Ishikawa (cell line): ENCODE measurements around the gene EFS.

ENCODE experiments used
- CEBPB ChIP-seq: IDR thresholded peaks from 2 replicates; pipeline ENCODE4 v1.6.1; 2012
- CREB1 ChIP-seq: IDR thresholded peaks from 2 replicates; pipeline ENCODE4 v1.6.1; 2012; ENCODE audit warnings: low read depth
- EGR1 ChIP-seq: IDR thresholded peaks from 2 replicates; pipeline ENCODE4 v1.6.1; 2012
- EP300 ChIP-seq: IDR thresholded peaks from 2 replicates; pipeline ENCODE4 v1.6.1; 2012; ENCODE audit warnings: borderline replicate concordance
- FOXM1 ChIP-seq: IDR thresholded peaks from 2 replicates; pipeline ENCODE4 v1.6.1; 2012; ENCODE audit warnings: low read depth, borderline replicate concordance
- MAX ChIP-seq: IDR thresholded peaks from 2 replicates; pipeline ENCODE4 v1.6.1; 2012
- NFIC ChIP-seq: IDR thresholded peaks from 2 replicates; pipeline ENCODE4 v1.6.1; 2012
- RAD21 ChIP-seq: IDR thresholded peaks from 2 replicates; pipeline ENCODE4 v1.6.1; 2012; ENCODE audit warnings: low read depth
- REST ChIP-seq: IDR thresholded peaks from 2 replicates; pipeline ENCODE4 v1.6.1; 2012; ENCODE audit warnings: low read depth, mild to moderate bottlenecking
- TAF1 ChIP-seq: IDR thresholded peaks from 2 replicates; pipeline ENCODE4 v1.6.1; 2012; ENCODE audit warnings: low read depth, mild to moderate bottlenecking
- TCF12 ChIP-seq: IDR thresholded peaks from 2 replicates; pipeline ENCODE4 v1.6.1; 2012; ENCODE audit warnings: low read depth
- TEAD4 ChIP-seq: IDR thresholded peaks from 2 replicates; pipeline ENCODE4 v1.6.1; 2012
- USF1 ChIP-seq: IDR thresholded peaks from 2 replicates; pipeline ENCODE4 v1.6.1; 2012
- YY1 ChIP-seq: IDR thresholded peaks from 2 replicates; pipeline ENCODE4 v1.6.1; 2012; ENCODE audit warnings: low read depth
- ZBTB7A ChIP-seq: IDR thresholded peaks from 2 replicates; pipeline ENCODE4 v1.6.1; 2012; ENCODE audit warnings: low read depth

Gene EFS

GRCh38 chr14:23377198-23377550 is 12.2 kb upstream of the EFS start:
- TF ChIP-seq CEBPB (no peak), MAX (no peak), TAF1 (no peak), TCF12 (no peak), RAD21 (no peak), FOXM1 (no peak), USF1 (no peak)

- no peak for TF ChIP-seq TEAD4
- TF ChIP-seq ZBTB7A: no peak
Observed at GRCh38 chr14:23376482-23377197, 11.7 kb upstream of the EFS start, which contains the start of gene CMTM5. Gene CMTM5, plus strand, starts transcription at chr14:23377046. Its CDS starts 206 bp downstream, at chr14:23377252.

- no peak for TF ChIP-seq CREB1
- no peak for TF ChIP-seq YY1
- no peak for TF ChIP-seq ZBTB7A
- no peak for TF ChIP-seq TCF12
- no peak for TF ChIP-seq TAF1
- no peak for TF ChIP-seq EGR1
- TF ChIP-seq MAX: no peak
- TF ChIP-seq TEAD4: no peak
- no peak for TF ChIP-seq USF1
- TF ChIP-seq FOXM1: no peak
Observed at GRCh38 chr14:23375527-23376251, 10.7 kb upstream of the EFS start.

- TF ChIP-seq RAD21 (no peak), CREB1 (no peak), MAX (no peak), TCF12 (no peak), TEAD4 (no peak), USF1 (no peak), NFIC (no peak), FOXM1 (no peak), YY1 (no peak), REST (no peak), TAF1 (no peak), EP300 (no peak), ZBTB7A (no peak), EGR1 (no peak), CEBPB (no peak)
Observed at GRCh38 chr14:23373041-23373440, 8.1 kb upstream of the EFS start.

GRCh38 chr14:23372509-23372908 is 7.5 kb upstream of the EFS start, which contains the start of gene IL25:
Gene IL25, plus strand, starts transcription at chr14:23372809.
- TF ChIP-seq USF1: no peak
- no peak for TF ChIP-seq CREB1
- no peak for TF ChIP-seq FOXM1
- no peak for TF ChIP-seq EGR1
- no peak for TF ChIP-seq EP300
- no peak for TF ChIP-seq TCF12
- no peak for TF ChIP-seq CEBPB
- TF ChIP-seq TAF1: no peak
- TF ChIP-seq RAD21: no peak
- TF ChIP-seq TEAD4: no peak
- TF ChIP-seq REST: no peak
